IPS-18c (cell line): Measurements from ENCODE around the gene TRPM7.
"Not testable (repeated sequence)": the region's sequence is repeated elsewhere in the genome, so short reads cannot be mapped to it uniquely, and the experiment has no call there.

ENCODE experiments used
- H3K4me3 ChIP-seq: 2 replicates; pipeline ENCODE4 v1.7.0; 2013; ENCODE audit warnings: low read depth, mild to moderate bottlenecking, low read length, moderate library complexity; ENCODE audit not compliant: insufficient read depth
- H3K9me3 ChIP-seq: one replicate; pipeline ENCODE4 v1.6.1; 2013; ENCODE audit warnings: mild to moderate bottlenecking, low read length, moderate library complexity; ENCODE audit not compliant: control insufficient read depth, insufficient read depth

Gene TRPM7

DNA sequence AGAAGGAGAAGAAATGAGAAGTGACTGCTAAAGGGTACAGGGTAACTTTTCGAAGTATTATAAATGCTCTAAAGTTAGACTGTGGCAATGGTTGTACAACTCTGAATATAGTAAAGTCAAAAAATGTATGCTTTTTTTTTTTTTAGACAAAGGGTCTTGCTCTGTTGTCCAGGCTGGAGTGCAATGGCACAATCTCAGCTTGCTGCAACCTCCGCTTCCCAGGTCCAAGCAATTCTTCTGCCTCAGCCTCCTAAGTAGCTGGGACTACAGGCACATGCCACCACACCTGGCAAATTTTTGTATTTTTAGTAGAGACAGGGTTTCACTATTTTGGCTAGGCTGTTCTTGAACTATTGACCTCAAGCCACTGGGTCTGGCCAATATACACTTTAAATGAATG is 70.0 kb downstream of the TRPM7 start:
- H3K4me3 ChIP-seq, H3K9me3 ChIP-seq: not testable (repeated sequence)

DNA sequence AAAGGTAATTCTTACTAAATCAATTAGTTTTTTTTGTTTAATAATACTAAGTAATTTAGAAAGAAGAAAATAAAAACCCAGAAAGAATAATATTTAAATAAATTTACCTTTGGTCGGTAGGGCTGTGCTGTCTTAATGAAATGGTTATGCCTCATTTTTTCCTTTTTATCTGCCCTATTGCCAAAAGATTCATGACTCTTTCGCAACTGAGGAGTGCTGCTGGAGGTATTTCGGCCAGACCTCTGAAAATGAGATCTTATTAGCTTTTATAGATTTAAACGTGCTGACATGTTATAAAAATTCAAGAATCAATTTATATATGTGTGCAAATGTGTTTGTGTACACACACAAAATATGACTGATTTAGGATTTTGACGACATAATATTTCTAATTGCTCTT is 73.0 kb downstream of the TRPM7 start:
- H3K9me3 ChIP-seq = no peaks in the 10 kb centered on the region
- H3K4me3 ChIP-seq = no peak overlapping the region

DNA sequence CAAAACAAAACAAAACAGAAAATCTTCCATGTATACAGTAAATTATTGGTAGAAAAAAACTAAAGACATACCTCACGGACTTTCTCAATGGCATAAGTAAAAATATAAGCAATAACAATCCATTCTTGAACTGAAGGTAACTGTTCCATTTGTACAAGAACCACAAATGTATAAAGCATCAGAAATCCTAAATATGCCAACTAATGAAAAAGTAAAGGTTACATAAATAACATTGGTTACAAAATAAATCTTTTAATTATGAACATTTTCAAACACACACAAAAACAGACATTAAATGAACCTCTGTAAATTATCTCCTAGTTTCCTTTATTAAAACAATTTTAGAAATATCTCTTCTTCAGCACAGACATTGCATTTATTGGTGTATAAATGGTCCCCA is 79.5 kb downstream of the TRPM7 start:
- Histone ChIP-seq H3K9me3 (no peaks in the 10 kb centered on the region), H3K4me3 (no peak overlapping the region)

DNA sequence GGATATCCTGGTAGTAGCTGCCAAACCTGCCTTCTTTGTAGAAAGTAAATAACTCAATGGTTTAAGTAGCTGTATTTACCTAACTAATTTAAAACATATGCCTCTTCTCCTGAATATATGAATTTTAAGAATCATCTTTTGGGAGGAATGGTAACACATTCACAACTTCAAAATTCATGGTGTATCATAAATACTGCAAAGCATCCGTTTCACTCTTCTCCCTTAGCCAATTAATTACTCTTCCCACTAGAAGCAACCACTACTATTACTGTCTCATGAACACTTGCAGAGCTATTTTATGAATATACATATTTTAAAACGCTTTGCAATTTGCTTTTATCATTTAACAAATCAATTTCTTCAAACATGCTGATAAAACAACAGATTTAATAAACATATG is 81.1 kb downstream of the TRPM7 start:
- no peak overlapping the region for H3K4me3 ChIP-seq

DNA sequence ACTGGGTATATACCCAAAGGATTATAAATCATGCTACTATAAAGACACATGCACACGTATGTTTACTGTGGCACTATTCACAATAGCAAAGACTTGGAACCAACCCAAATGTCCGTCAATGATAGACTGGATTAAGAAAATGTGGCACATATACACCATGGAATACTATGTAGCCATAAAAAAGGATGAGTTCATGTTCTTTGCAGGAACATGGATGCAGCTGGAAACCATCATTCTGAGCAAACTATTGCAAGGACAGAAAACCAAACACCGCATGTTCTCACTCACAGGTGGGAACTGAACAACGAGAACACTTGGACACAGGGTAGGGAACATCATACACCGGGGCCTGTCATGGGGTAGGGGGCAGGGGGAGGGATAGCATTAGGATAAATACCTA is 84.6 kb downstream of the TRPM7 start:
- not testable (repeated sequence) for H3K4me3 ChIP-seq, H3K9me3 ChIP-seq

More for the DNA sequence above, 81.1 kb downstream of the TRPM7 start:
- H3K9me3 ChIP-seq = no peaks in the 10 kb centered on the region

DNA sequence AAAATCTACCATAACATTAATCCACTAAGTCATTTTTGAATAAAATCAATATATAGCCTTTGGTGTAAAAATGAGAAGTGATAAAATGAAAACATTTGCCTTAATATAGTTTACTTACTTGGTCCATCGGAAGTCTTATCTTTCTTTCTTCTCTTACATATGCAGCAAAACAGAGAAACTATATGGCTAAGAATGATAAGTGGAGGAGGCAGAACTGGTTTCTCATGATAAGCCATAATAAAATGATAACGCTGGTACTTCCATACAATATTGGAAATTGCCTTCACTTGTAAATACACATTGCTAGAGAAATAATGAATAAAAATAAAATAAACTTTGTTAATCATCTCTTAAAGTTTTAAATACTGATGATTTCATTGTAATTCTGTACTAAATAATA is 92.3 kb downstream of the TRPM7 start:
- Histone ChIP-seq H3K4me3 (no peak overlapping the region), H3K9me3 (no peaks in the 10 kb centered on the region)

DNA sequence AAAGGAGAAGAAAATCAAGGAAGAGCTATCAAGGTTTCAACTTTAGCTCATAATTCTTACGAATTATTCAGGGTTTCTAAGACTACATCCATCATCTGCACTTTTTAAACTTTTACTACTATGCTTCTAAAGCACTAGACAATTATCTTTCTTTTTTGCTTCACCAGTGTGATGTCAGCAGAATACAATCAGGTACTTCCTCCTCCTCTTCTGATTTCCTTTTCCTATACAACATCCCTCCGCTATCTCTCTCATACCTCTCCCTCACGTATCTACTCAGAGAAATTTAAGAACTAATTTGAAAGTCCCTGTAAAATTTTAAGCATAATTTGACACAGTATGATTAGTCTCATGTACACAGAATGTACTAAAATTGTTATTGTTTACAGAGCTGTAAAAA is 92.8 kb downstream of the TRPM7 start:
- Histone ChIP-seq H3K9me3 (no peaks in the 10 kb centered on the region), H3K4me3 (no peak overlapping the region)

DNA sequence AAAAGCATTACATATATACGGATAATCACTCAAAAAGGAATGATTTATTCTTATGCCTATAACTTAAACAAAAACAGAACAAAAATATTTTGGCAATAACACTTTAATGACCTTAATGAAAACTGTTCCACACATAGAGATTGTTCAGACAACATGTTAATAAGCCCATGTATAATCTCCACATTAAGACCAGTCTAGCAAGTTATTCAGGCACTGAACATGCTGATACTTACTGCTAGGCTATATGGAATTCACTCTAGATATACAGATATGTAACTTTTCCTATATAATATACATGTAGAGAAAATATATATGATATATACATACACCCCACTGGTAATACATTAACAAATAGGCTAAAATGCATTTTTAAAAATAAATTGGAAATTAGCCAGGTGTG is 96.3 kb downstream of the TRPM7 start:
- Histone ChIP-seq H3K9me3 (no peaks in the 10 kb centered on the region), H3K4me3 (no peak overlapping the region)

DNA sequence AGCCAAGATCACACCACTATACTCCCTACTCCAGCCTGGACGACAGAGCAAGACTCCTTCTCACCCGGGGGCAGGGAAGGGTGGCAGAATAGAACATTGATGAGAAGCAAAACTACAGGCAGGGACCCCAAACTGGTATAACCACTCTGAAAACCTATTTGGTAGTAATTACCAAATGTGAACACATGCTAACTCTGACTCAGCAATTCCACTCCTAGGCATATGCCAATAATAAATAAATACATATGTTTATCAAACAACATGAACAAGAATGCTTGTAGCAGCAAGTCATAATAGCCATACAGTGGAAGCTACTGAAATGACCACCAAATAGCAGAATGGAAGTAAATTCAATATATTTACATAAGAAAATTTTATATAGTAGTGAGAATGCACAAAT is 109.1 kb downstream of the TRPM7 start:
- H3K9me3 ChIP-seq = no peaks in the 10 kb centered on the region
- no peak overlapping the region for H3K4me3 ChIP-seq

DNA sequence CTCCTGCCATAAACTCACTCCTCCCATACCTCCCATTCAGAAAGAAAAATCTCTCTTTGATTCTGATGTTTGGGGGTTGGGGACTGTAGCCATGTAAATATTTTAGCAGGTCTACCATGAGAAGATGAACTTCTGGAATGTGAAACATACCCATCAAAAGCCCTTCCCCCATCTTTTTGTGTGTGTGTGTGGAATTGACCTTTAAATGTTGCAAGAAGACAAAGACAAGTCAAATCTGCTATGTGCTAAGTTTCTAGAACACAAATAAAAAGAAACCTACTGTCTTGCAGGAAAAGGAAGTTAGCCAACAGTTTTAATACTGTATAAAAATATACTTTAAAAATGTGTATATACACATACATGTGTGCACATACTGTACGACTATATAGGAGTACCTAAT is 110.4 kb downstream of the TRPM7 start:
- H3K9me3 ChIP-seq = no peaks in the 10 kb centered on the region
- H3K4me3 ChIP-seq = no peak overlapping the region

DNA sequence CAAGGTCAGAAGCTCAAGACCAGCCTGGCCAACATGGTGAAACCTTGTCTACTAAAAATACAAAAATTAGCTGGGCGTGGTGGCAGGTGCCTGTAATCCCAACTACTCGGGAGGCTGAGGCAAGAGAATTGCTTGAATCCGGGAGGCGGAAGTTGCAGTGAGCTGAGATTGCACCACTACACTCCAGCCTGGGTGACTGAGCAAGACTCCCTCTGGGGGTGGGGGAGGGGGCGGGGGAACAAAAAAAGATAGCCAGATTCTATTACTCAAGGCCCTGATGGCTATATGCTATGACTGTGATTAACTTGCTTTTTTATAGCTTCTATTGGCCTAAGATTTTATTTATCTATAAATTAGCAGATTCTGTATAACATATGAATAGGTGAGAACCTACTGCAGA is 112.8 kb downstream of the TRPM7 start:
- not testable (repeated sequence) for H3K9me3 ChIP-seq, H3K4me3 ChIP-seq

DNA sequence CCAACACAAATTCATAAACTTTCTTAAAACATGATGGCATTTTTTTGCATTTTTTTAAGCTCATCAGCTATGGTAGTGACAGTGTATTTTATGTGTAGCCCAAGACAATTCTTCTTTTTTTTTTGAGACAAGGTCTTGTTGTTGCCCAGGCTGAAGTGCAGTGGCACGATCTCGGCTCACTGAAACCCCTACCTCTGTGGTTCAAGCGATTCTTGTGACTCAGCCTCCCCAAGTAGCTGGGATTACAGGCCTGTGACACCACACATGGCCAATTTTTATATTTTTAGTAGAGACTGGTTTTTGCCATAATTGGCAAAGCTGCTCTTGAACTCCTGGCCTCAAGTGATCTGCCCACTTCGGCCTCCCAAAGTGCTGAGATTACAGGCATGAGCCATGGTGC is 122.8 kb downstream of the TRPM7 start:
- H3K9me3 ChIP-seq = no peaks in the 10 kb centered on the region
- H3K4me3 ChIP-seq = no peak overlapping the region

DNA sequence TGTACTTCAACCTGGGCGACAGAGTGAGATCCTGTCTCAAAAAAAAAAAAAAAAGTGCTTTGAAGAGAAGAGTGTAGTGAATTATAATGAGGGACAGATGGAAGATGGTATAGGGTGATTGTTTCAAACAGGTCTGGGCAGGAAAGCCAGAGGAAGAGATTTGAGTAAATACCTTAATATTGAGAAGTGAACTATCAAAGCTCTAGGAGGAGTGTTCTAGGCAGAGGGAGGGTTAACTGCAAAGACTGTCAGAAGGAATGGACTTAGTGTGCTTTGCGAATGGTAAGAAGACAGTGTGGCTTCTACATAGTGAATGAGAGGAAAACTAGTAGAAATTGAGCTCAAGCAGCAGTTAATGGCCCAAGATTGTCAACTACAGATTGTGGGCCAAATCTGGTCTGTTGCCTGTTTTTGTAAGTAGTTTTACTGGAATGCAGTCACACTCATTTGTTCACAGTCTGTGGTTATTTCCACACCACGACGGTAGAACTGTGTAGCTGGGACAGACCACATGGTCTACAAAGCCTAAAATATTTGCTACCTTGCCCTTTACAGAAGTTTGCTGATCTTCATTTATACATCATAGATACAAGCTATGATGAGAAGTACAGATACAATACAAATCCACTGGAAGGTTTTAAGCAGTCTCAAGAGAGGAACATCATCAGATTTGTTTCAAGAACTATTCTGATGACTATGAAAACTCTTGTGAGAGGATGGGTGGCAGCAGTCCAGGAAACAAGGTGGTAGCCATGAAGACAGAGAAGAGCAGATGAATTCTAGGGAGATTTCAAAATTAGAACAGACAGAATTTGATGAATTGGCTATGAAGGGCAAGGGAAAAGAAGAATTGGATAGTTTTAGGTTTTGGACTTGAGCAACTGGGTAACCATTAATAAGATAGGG is 123.6 kb downstream of the TRPM7 start:
- Histone ChIP-seq H3K9me3 (no peaks in the 10 kb centered on the region), H3K4me3 (no peak overlapping the region)

DNA sequence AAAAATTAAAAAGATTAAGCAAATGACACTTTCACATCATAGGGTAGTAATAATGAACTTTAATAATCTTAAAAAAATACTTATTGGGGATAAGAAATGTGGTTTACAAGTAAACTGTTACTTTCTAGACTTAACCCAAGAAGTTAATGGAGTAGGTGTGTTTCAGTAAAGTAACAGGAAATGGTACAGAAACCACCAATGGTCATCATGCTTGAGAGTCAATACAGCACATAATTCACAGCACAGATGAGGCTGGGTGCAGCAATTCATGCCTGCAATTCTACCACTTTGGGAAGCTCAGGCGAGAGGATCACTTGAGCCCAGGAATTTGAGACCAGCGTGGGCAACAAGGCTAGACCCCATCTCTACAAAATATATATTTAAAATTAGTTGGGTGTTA is 128.6 kb downstream of the TRPM7 start:
- H3K4me3 ChIP-seq = no peak overlapping the region

DNA sequence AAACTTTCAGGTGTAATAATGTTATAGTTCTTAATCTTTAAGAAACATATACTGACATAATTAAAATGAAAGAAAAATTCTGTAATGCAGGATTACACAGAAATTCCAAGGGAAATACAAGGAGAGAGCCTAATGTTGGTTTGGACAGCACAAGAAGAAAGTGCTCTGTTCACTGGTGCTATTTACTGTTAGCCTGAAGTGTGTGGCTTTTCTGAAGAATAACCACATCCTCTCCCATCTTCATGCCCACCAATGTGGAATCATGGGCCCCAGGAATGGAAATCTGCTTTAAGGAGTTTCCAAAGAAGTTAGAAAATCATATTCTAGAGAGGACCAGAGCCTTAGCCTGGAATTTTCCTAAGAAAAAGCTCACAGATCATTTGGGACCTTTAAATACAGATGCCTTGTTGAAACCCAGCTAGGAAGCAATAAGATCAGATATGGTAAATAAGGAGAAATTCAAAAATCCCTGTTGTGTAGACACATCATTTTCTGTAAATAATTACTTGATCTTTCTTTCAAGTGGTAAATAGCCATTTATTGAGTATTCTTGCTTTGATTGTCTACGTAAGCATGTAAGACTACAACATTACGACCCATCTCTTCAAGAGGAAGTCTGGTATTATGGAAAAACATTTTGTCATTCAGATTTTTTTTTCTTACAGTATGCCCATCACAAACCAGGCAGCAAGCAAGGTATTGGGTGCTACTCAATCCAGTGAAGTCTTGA is 129.8 kb downstream of the TRPM7 start:
- Histone ChIP-seq H3K9me3 (no peaks in the 10 kb centered on the region), H3K4me3 (no peak overlapping the region)

More for the DNA sequence above, 128.6 kb downstream of the TRPM7 start:
- H3K9me3 ChIP-seq = no peaks in the 10 kb centered on the region

DNA sequence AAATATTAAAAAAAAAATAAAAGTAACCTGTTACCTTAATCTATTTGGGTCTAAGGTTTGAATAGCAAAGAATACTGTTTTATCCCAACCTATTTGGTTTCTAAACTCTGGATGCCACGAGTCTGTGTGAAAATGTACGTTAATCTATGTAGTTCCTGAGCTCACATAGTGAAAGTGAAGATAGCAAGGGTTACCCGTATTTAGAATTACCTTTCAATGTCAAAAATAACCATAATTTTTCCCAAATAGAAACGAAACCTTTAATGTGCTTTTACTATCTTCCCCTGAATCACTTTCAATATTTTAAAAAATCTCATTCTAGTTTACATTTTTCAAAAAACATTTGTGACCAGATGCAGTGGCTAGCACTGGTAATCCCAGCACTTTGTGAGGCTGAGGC is 134.4 kb downstream of the TRPM7 start:
- H3K9me3 ChIP-seq = no peaks in the 10 kb centered on the region
- no peak overlapping the region for H3K4me3 ChIP-seq

DNA sequence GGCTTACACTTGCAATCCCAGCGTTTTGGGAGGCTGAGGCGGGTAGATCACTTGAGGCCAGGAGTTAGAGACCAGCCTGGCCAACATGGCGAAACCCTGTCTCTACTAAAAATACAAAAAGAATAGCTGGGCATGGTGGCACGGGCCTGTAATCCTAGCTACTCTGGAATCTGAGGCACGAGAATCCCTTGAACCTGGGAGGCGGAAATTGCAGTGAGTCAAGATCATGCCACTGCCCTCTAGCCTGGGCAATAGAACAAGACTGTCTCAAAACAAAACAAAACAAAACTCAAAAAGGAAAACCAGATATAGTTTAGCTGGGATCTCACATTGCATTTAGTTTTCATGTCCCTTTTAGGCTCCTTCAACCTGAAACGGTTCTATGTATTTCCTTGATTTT is 137.3 kb downstream of the TRPM7 start:
- Histone ChIP-seq H3K4me3 (no peak overlapping the region), H3K9me3 (no peaks in the 10 kb centered on the region)

DNA sequence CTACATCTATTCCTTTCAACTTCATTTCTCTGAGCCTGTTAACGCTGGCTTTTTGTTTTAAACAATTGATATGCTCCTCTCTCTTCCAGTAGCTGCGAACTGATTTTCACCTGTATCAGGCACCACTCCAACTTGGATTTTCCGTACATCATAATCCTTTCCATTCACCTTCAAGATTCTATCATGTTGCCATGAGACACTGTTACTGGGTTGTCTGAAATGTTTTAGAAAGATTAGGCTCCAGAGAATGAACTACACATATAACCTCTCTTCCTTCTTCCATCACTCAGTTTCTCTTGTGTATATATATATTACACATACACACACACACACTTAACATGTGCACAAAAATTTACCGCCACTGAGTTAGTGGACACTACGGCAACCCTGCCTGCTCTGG is 140.0 kb downstream of the TRPM7 start, which contains the start of gene USP50:
TSS of gene USP50 (minus strand) at position 101 of the 400 bp plus-strand sequence. CDS start 141 bp downstream, outside the sequence.
- H3K4me3 ChIP-seq = no peak within 1 kb of the TSS
- H3K9me3 ChIP-seq = no peaks in the 10 kb centered on the region
